ENCODE measurements around the gene CENPN. TPM values are rescaled to one million over a fixed set of nuclear protein-coding genes. Genes with fewer than 3 reads are reported as not detected.

Gene CENPN
- total RNA-seq, 1 experiment from 2014 or later, result 56.6 TPM

GRCh38 chr16:80993834-80994233, 13.2 kb upstream of the CENPN start:
- no peaks in the 10 kb centered on the region for H3K9me3 ChIP-seq (ENCODE audit: control insufficient read depth, insufficient read depth, low read depth, low read length)
- no peak for ATAC-seq
- peaks cover 10% of the 10 kb centered on the region for H3K4me1 ChIP-seq (ENCODE audit: control insufficient read depth, insufficient read depth, low read length)
- in situ Hi-C loops (cut with HindIII; ENCODE audit: low pct_unique_long_range_greater_than_20kb, low sequenced_read_pairs), result no loop called here
- no peak overlapping the region for H3K4me3 ChIP-seq (ENCODE audit: low read depth in 2 of 2, low read length in 2 of 2)
- TF ChIP-seq POLR2AphosphoS5 (IDR thresholded peaks at IDR 0.05; ENCODE audit: low read depth, low read length) (no peak), TCF7L2 (IDR thresholded peaks at IDR 0.05; ENCODE audit: low read depth, low read length) (no peak), SIN3A (IDR thresholded peaks at IDR 0.05; ENCODE audit: borderline replicate concordance, insufficient read depth, low read depth, low read length) (no peak)
- TF ChIP-seq, protein P1, sequence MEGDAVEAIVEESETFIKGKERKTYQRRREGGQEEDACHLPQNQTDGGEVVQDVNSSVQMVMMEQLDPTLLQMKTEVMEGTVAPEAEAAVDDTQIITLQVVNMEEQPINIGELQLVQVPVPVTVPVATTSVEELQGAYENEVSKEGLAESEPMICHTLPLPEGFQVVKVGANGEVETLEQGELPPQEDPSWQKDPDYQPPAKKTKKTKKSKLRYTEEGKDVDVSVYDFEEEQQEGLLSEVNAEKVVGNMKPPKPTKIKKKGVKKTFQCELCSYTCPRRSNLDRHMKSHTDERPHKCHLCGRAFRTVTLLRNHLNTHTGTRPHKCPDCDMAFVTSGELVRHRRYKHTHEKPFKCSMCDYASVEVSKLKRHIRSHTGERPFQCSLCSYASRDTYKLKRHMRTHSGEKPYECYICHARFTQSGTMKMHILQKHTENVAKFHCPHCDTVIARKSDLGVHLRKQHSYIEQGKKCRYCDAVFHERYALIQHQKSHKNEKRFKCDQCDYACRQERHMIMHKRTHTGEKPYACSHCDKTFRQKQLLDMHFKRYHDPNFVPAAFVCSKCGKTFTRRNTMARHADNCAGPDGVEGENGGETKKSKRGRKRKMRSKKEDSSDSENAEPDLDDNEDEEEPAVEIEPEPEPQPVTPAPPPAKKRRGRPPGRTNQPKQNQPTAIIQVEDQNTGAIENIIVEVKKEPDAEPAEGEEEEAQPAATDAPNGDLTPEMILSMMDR (IDR thresholded peaks at IDR 0.05), result no peak
- TF ChIP-seq, protein P2, sequence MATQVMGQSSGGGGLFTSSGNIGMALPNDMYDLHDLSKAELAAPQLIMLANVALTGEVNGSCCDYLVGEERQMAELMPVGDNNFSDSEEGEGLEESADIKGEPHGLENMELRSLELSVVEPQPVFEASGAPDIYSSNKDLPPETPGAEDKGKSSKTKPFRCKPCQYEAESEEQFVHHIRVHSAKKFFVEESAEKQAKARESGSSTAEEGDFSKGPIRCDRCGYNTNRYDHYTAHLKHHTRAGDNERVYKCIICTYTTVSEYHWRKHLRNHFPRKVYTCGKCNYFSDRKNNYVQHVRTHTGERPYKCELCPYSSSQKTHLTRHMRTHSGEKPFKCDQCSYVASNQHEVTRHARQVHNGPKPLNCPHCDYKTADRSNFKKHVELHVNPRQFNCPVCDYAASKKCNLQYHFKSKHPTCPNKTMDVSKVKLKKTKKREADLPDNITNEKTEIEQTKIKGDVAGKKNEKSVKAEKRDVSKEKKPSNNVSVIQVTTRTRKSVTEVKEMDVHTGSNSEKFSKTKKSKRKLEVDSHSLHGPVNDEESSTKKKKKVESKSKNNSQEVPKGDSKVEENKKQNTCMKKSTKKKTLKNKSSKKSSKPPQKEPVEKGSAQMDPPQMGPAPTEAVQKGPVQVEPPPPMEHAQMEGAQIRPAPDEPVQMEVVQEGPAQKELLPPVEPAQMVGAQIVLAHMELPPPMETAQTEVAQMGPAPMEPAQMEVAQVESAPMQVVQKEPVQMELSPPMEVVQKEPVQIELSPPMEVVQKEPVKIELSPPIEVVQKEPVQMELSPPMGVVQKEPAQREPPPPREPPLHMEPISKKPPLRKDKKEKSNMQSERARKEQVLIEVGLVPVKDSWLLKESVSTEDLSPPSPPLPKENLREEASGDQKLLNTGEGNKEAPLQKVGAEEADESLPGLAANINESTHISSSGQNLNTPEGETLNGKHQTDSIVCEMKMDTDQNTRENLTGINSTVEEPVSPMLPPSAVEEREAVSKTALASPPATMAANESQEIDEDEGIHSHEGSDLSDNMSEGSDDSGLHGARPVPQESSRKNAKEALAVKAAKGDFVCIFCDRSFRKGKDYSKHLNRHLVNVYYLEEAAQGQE (IDR thresholded peaks at IDR 0.05; ENCODE audit: insufficient read depth in 1 of 2, low read depth in 2 of 2, low read length in 1 of 2), result no peak
- no peak for DNase-seq (ENCODE audit: low read depth, low spot score)
- BruUV-seq (replicated peaks), result no TSS peak
- ChIA-PET CTCF (interaction anchor here (0.6 kb wide), 1 partner anchor 19 kb away, joined by 3 read pairs; no protein-coding TSS in a partner anchor), POLR2A (interaction anchor here (0.6 kb wide), 1 partner anchor 450 kb away, joined by 12 read pairs; no protein-coding TSS in a partner anchor)
- no peak overlapping the region for H3K27ac ChIP-seq (ENCODE audit: low read length)
- intact Hi-C loops (cut with micrococcal nuclease; ENCODE audit: unreplicated experiment), result no loop called here
- H3K27me3 ChIP-seq (ENCODE audit: control insufficient read depth, insufficient read depth, low read length), result no peaks in the 10 kb centered on the region
- H3K36me3 ChIP-seq (ENCODE audit: control insufficient read depth, insufficient read depth, low read length), result no peaks in the 10 kb centered on the region

- intact Hi-C loops (cut with micrococcal nuclease; ENCODE audit: unreplicated experiment), result no loop called here
- ATAC-seq (no peak), DNase-seq (ENCODE audit: low read depth, low spot score) (no peak)
- H3K36me3 ChIP-seq (ENCODE audit: control insufficient read depth, insufficient read depth, low read length), result no peaks in the 10 kb centered on the region
- H3K27ac ChIP-seq (ENCODE audit: low read length), result no peak overlapping the region
- TF ChIP-seq, protein P2 (IDR thresholded peaks at IDR 0.05; ENCODE audit: insufficient read depth in 1 of 2, low read depth in 2 of 2, low read length in 1 of 2), result no peak
- ChIA-PET POLR2A (no interaction called here), CTCF (interaction anchor here (0.6 kb wide), 1 partner anchor 19 kb away, joined by 3 read pairs; no protein-coding TSS in a partner anchor)
- in situ Hi-C loops (cut with HindIII; ENCODE audit: low pct_unique_long_range_greater_than_20kb, low sequenced_read_pairs), result no loop called here
- H3K4me3 ChIP-seq (ENCODE audit: low read depth in 2 of 2, low read length in 2 of 2), result no peak overlapping the region
- BruUV-seq (replicated peaks), result no TSS peak
- no peaks in the 10 kb centered on the region for H3K27me3 ChIP-seq (ENCODE audit: control insufficient read depth, insufficient read depth, low read length)
- peaks cover 10% of the 10 kb centered on the region for H3K4me1 ChIP-seq (ENCODE audit: control insufficient read depth, insufficient read depth, low read length)
- no peaks in the 10 kb centered on the region for H3K9me3 ChIP-seq (ENCODE audit: control insufficient read depth, insufficient read depth, low read depth, low read length)
Measured at GRCh38 chr16:80994451-80994850, 12.6 kb upstream of the CENPN start.
